Limb (tissue), 2 donors: ENCODE data around the gene LYSMD1.
A peak's percentile ranks its signal among the peaks of the same experiment; 100 is the strongest.
"Not testable (repeated sequence)": the region's sequence is repeated elsewhere in the genome, so short reads cannot be mapped to it uniquely, and the experiment has no call there.

Source experiments
- DNase-seq, 2 donors: peaks; one replicate each; pipeline ENCODE4 v3.0.0-alpha.2; 2016; ENCODE audit errors: extremely low spot score in 2 of 2

LYSMD1 gene, protein sequence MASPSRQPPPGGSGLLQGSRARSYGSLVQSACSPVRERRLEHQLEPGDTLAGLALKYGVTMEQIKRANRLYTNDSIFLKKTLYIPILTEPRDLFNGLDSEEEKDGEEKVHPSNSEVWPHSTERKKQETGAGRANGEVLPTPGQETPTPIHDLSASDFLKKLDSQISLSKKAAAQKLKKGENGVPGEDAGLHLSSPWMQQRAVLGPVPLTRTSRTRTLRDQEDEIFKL

DNA sequence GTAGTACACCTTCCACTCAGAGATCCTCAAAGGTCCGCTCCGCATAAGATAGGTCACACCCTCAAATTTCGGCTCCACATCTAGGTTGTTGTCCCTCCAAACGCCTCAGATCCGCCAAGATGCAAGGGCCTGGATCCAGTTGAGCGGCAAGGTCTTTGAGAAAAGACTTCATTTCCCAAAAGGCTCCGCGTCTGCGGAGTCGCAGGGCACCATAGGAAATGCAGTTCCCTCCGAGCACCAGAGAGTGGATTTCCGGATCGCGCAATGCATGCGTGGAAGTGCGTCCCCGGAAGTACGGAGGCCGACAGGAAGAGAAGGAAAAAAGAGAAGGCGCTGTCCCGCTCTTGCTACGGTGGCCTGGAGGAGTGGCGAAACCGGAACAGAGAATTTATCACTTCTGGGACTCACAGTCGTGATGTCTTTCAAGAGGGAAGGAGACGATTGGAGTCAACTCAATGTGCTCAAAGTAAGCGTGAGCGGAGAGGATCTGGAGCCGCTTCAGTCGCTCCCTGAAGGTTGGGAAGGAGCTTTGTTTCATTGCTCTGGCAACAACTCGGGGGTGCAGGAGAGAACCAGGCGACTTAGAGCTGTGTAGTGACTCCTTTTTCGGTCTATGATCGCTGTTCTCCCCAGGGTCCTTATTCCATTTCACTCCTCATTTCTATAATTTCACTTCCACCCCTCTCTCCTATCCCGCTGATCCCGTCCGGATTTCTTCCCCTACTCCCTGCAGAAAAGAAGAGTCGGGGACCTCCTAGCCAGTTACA, at the start of gene LYSMD1, which contains the start of gene SCNM1:
TSS of gene LYSMD1 (minus strand) at position 165 of the 767 bp plus-strand sequence. CDS start 644 bp downstream, outside the sequence.
TSS of gene SCNM1 (plus strand) at position 407 of the 767 bp plus-strand sequence. CDS start at position 416, 9 bp downstream.
- peak; percentile 96 to 98 for DNase-seq

DNA sequence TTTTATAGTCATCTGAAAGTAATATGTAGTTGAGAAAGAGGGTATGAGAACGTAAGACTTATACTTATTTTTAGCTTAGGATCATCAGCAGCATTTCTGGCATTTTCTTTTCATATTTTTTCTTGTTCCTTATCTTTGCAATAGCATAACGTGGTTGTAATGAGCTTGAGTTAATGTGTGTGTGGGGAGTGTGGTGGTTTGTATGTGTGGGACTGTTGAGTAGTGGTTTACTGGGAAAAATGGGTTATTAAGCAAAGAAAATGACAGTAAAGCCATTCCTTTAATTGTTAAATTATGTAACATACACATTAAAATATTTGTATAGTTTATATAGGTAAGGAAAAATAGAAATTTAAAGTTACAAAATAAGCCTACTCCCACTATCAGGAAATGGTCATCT, 47.9 kb upstream of the LYSMD1 start:
- no peak for DNase-seq

DNA sequence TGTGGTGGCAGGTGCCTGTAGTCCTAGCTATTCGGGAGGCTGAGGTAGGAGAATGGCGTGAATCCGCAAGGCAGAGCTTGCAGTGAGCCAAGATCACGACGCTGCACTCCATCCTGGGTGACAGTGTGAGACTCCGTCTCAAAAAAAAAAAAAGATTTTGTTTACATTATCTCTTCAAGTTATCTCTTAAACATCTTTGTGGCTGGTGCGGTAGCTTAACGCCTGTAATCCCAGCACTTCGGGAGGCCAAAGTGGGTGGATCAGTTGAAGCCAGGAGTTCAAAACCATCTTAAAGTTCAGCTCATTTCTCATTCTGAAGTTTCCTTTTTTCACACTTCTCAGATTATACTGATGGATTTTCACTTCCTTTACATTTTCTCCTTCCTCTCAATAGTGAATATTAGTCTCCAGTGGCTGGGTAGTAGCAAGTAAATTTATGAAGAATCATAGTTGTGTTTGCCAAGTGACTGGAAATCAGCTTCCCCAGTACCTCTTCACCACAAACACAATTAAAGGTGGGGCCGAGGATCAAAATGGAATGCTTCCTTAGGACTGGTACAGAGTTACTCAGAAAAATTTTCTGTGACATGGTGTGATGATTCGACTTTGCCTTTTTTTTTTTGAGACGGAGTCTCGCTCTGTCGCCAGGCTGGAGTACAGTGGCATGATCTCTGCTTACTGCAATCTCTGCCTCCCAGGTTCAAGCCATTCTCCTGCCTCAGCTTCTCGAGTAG, 46.4 kb upstream of the LYSMD1 start:
- DNase-seq, result no peak

DNA sequence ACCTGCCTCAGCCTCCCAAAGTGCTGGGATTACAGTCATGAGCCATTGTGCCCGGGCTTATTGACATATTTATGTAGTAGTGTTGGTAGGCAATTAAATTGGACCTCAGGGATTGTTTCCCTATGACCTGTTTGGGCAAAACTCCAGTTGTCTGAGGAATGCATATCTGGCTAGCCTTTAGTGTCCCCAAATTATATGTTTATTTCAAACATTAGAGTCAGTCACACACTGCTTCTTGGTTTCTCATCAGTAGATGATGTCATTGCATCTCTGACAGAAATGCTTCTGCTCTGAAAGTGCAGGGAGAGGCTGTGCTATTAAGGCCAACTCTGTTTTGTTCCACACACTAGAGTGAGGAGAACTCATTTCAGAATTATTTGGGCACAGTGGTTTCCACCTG, 45.1 kb upstream of the LYSMD1 start:
- DNase-seq, result no peak

DNA sequence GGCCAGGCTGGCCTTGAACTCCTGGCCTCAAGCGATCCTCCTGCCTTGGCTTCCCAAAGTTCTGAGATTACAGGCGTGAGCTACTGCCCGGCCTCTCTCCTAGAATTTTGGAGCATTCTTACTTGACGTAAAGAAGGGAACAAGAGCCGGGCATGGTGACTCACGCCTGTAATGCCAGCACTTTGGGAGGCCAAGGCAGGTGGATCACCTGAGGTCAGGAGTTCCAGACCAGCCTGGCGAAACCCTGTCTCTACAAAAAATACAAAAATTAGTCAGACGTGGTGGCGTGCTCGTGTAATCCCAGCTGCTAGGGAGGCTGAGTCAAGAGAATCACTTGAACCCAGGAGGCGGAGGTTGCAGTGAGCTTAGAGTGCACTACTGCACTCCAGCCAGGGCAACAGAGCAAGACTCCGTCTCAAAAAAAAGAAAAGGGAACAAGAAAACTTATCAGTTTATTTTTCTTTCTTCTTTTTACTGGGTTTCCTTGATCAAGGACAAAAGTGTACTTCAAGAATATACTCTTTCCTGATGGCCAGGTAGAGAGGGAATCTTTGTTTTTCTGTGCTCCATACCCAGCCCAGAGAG, 39.8 kb upstream of the LYSMD1 start:
- DNase-seq, result not testable (repeated sequence)

DNA sequence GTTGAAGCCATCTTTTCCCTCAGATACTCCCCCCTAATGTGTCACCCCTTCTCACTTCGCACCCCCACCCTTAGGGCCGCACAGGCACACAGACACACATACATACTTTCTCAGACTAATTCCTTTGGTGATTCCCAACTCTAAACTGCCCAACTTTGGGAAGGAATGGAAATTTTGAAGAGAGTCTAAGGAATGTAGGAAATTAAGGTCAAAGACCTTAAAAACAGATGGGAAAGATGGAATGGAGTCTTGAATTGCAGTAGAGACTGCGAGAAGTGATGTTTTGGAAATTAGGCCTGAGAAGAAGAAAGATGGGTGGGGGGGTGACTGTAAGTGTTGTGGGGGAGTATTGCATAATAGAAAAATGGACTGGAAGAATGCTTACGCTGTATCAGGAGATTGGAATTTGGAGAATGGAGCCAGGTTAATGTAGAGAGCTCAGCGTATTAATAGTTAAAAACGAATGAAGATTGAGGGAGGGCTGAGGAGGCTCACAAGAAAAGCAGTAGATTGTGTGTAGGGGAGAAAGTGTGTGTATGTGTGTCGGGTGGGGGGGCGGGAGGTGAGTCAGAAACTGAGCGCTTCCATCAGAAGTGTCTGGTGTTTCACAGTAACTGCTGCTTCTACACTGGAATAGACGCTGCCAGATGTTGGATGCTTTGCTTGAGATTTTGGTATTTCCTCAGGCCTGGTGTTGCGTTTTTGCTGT, 34.3 kb upstream of the LYSMD1 start:
- DNase-seq, result peak in 1 of 2 donors; percentile 34

DNA sequence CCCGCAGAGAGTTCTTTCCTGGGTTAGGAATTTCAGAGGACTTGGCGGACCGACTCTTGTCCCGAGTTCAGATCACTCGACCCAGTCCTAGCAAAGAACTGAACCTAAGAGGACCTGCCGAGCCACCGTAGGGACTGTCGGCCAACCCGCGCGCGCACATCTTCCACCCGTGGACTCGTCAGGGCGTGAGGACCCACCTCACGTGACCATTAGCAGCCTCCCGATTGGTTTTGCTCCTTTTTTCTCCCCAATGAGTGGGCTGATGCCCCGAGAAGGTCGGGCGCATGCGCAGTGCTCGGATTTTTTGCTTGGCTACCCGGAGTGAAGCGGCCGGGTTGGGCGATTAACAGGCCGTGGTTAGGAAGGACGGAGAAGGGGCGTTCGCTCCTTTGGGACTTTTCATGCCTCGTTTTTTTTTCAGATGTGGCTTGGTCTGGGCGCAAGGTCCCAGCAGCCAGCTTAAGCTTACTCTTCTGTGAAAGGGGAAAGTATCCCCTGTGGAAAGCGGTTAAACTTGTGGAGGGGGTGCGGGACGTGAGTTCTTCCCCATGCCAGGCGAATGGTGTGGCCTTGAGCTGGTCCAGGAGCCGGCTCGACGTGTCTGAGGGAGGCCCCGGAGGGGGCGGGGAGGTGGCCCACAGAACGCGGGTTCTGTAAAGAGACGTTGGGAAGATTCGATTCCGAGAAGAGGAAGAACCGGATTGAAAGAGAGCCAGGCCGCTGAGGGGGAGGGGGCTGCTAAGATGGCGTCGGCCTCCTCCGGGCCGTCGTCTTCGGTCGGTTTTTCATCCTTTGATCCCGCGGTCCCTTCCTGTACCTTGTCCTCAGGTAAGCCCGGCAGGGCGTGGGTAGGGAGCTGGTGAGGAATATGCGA, 32.8 kb upstream of the LYSMD1 start, which contains the start of gene PIP5K1A:
TSS of gene PIP5K1A (plus strand) at position 299 of the 874 bp plus-strand sequence. CDS start at position 744, 445 bp downstream.
- peak; percentile 98 for DNase-seq

DNA sequence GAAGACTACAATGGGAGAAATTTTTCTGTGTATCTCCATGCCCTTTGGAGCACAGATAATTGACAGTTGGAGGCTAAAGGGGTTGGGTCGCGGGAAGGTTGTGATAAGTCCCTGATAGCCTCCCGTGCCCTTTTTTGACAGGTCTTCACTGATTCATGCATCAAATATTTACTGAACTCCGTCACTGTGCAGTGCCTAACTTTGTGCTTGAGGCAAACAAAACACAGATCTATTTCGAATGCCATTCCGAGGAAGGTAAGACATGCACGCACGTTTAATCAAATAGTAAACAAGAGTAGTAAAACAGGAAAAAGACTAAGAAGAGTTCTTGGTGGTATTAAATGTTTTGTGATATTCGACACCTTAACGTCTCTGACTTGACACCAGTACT, 32.2 kb upstream of the LYSMD1 start:
- DNase-seq, result no peak

DNA sequence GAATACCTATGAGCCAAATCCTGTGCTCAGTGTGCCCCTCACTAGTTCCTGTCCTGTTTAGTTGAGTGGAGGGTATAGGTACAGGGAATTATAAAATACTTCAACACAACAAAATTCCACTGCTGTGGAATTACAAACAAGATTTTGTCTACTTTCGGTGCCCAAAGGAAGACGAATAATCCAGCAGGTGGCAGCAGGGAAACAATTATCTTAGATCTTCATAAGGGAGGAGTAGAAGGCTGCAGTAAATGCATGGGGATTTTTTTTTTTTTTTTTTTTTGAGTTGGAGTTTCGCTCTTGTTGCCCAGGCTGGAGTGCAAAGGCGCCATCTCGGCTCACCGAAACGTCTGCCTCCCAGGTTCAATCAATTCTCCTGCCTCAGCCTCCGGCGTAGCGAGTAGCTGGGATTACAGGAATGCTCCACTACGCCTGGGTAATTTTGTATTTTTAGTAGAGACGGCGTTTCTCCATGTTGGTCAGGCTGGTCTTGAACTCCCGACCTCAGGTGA, 30.6 kb upstream of the LYSMD1 start:
- DNase-seq, result peak; percentile 51 to 70

DNA sequence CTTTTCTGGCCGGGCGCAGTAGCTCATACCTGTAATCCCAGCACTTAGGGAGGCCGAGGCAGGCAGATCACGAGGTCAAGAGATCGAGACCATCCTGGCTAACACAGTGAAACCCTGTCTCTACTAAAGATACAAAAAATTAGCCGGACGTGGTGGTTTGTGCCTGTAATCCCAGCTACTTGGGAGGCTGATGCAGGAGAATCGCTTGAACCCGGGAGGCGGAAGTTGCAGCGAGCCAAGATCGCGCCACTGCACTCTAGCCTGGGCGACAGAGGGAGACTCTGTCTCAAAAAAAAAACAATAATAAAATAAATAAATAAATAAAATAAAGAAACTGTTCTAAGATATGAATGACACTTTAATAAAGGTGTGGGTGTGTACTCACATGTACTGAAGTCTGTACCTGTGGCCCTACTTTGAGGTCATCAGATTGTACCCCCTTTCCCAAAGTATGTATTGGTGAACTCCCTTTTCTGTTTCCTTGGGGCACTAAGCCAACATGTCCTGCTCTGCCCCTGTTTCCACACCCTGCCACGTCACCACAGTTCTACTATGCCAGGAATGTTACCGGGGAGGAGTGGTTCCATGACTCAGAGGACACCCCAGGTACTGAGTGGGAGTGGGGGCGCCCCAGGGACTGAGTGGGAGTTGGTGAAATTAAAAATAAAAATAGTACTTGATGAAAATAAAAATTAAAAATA, 29.3 kb upstream of the LYSMD1 start:
- not testable (repeated sequence) for DNase-seq

DNA sequence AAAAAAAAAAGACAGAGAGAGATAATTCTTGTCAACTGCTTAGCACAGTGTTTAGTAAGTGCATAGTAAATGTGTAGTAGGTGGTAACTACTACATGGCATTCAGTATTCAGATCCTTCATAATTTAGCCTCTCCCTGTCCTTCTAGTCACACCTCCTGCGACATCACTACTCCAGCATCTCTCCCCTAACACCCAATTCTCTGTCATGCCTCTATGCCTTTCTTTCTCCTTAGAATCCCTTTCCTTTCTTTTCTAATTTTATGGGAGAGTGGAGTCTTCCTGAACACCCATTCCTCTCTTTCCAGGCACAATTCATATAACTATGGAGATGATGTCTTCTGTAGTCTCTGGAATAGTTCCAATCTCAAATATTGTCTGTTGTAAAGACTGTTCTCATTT, 28.2 kb upstream of the LYSMD1 start:
- DNase-seq, result no peak

DNA sequence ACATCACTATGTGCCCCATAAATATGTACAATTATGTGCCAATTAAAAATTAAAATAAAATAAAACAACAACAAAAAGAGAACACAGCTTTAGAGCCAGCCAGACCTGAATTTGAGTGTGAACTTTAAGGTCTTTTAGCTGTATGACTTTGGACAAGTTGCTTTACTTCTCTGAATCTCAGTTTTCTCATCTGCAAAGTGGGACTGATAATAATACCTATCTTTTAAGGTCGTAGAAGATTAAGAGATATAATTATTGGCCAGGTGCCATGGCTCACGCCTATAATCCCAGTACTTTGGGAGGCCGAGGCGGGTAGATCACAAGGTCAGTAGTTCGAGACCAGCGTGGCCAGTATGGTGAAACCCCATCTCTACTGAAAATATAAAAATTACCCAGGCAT, 27.6 kb upstream of the LYSMD1 start:
- DNase-seq, result no peak

DNA sequence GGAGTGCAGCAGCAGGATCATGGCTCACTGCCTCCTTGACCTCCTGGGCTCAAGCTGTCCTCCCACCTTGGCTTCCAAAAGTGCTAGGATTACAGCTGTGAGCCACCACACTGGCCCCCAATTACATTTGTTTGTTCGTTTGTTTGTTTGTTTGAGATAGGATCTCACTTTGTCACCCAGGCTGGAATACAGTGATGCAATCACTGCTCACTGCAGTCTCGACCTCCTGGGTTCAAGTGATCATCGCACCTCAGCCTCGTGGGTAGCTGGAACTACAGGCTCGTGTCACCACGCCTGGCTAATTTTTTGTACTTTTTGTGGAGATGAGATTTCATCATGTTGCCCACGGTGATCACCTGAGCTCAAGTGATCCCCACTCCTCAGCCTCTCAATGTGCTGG, 26.3 kb upstream of the LYSMD1 start:
- DNase-seq, result no peak

DNA sequence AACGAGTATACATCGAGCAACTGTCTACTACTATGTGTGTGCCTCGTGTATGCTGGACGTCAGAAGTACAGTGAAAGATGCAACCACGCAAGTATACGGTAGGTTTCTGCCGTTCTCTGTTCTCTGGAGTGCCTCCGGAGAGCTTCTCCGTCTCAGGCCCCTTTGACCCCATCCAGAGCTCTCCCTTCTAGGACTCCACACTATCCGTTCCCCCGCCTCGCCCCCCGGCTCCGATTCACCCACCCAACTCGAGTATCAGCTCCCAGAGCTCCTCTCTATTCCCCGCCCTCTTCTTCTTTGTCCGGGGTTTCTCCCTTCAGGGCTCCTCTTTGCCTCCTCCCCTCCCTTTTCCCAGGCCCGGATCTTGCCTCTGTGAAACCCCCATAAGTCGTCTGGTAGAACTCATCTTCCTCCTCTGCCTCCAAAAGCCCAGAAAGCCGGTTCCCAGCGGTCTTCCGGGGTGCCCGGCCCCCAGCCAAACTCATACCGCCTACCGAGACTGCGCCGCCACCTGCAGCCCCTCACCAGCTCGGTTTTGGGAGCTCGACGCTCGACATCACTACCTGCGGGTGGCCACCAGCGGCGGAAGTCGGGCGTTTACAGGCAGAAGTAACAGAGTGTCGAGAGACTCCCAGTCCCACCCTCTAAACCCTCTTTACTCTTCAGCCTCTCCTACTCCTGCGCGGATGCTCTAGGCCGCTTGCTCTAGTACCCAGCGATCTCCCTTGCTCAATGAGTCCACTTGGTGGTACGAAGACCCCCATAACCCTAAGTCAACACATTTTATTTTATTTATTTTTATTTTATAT, 24.1 kb upstream of the LYSMD1 start, which contains the start of gene VPS72:
TSS of gene VPS72 (minus strand) at position 561 of the 809 bp plus-strand sequence. CDS start at position 485, 76 bp downstream.
- peak; percentile 89 to 92 for DNase-seq

DNA sequence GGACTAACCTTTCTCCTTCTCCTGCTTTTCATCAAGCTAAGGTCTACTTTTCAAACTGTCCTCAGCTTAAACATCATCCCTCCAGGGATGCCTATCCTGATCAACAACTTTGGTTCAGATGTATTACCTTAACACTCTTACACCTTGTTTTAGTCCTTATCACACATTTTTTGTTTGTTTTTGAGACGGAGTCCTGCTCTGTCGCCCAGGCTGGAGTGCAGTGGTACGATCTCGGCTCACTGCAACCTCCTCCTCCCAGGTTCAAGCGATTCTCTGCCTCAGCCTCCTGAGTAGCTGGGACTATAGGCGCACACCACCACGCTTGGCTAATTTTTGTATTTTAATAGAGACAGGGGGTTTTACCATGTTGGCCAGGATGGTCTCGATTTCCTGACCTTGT, 23.0 kb upstream of the LYSMD1 start:
- DNase-seq, result not testable (repeated sequence)

DNA sequence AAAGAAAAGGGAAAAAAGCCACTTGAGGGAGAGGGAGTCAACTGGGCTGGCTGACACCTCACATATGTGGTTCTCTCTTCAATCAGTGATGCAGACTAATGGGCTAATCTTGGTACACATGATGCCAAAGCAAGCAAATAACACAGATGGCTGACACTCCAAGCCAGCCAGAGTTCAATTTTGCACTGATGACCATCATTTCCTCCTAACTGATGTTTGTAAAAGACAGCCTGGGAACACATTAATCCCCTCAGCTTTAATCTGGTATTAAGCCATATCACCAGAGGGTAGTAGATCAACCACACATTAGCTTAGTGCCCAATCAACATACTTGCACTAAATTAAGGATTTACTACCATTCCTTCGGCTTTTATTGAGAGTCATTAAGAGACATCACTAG, 21.5 kb upstream of the LYSMD1 start:
- no peak for DNase-seq

DNA sequence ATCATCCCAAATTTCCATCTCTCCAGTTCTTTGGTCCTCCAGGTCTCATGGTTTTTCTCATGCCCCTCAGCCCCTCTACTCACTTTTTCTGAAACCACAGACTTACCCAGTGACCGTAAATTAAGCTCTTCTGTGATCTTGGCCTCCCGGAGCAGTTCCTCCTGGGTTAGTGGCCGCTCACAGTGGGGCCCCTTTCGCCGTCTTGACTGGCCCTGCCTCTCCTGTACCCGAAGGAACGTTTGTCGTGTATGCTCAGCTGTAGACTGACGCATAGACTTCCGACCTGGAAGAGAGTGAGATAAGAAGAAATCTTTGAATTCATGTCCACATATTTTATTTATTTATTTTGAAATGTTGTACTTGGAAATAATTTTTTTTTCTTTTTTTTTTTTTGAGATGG, 18.5 kb upstream of the LYSMD1 start:
- no peak for DNase-seq

DNA sequence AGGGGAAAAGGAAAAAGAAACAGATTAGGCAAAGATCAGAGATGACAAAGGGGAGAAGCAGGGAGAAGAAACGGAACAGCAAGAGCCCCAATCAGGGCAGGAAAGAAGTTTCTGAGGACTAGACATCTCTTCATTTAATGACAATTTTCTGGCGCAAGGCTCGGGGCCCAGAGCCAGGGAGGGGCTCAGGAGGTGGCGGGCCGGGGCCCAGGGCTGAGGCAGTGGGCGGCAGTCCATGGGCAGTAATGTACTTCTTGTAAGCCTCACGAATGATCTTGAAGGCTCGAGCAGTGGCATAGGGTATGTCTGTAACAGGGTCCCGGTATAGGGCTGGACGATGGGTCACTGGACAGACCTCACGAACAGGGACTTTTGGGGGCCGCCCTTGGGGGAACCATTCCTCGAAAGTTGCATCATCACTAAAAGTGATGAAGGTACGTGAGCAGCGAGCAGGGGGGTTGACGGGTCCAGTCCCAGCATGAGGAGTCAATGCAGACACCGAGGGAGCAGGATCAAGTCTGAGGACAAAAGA, 10.9 kb upstream of the LYSMD1 start:
- DNase-seq, result no peak
